ENCODE data around the gene HOXD4.

DNA sequence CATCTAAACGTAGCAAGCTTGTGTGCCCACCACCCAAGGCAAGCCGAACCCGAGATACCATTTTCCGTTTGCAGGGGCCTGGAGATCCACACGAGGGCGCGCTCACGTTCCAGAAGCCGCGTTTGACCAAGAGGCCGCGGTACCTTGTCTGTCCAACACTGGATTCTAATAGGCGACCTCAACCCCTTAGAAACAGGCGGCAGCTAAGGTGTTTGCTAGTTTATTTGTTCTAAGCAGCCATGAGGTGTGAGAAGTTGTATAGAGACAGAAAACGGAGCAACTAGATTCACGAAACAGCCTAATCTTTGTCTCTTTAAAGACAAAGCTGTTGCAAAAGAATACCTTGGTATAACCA lies 40.1 kb upstream of the HOXD4 start:
- TF ChIP-seq, protein P1, sequence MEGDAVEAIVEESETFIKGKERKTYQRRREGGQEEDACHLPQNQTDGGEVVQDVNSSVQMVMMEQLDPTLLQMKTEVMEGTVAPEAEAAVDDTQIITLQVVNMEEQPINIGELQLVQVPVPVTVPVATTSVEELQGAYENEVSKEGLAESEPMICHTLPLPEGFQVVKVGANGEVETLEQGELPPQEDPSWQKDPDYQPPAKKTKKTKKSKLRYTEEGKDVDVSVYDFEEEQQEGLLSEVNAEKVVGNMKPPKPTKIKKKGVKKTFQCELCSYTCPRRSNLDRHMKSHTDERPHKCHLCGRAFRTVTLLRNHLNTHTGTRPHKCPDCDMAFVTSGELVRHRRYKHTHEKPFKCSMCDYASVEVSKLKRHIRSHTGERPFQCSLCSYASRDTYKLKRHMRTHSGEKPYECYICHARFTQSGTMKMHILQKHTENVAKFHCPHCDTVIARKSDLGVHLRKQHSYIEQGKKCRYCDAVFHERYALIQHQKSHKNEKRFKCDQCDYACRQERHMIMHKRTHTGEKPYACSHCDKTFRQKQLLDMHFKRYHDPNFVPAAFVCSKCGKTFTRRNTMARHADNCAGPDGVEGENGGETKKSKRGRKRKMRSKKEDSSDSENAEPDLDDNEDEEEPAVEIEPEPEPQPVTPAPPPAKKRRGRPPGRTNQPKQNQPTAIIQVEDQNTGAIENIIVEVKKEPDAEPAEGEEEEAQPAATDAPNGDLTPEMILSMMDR (IDR thresholded peaks at IDR 0.05) = peak; percentile 78
- TF ChIP-seq ZFX (IDR thresholded peaks at IDR 0.05; ENCODE audit: borderline replicate concordance) = no peak
